ENCODE measurements around the gene ARID3B.
"Not testable (repeated sequence)": the region's sequence is repeated elsewhere in the genome, so short reads cannot be mapped to it uniquely, and the experiment has no call there.

The ARID3B gene, protein sequence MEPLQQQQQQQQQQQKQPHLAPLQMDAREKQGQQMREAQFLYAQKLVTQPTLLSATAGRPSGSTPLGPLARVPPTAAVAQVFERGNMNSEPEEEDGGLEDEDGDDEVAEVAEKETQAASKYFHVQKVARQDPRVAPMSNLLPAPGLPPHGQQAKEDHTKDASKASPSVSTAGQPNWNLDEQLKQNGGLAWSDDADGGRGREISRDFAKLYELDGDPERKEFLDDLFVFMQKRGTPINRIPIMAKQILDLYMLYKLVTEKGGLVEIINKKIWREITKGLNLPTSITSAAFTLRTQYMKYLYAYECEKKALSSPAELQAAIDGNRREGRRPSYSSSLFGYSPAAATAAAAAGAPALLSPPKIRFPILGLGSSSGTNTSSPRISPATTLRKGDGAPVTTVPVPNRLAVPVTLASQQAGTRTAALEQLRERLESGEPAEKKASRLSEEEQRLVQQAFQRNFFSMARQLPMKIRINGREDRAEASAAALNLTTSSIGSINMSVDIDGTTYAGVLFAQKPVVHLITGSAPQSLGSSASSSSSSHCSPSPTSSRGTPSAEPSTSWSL

DNA sequence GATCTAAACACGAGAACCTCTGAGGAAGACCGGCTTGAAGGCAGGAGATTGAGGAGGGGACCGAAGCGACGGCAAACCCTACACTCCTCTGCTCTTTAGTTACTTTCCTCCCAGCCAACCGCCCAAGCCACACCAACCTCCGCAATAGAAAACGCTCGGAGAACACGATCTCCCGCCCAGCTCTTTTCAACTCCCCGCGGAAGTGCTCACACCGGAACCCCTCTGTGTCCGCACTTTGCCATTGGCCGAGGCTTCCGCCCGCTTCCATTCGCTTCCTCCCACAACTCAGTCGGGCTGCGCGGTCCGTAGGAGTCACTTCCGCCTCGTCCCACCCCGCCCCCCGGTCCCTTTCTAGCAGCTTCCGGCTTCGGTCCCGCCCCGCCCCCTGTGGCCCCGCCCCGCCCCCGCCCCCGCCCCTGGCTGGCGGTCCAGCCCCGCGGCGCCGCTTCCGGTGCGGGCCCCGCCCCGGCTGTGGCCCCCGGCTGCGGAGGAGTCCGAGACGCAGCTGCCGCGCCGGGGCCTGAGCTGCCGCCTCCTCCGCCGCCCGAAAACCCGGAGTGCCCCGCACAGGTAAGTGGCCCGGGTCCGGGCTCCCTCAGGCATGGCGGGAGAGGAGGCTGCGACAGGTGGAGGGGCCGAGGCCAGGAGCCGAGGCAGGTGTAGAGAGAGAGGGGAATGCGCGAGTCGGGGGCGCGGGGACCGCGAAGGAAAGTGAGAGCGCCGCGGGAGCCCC lies at the start of gene ARID3B:
ARID3B (plus strand) TSS at position 460 of the 733 bp plus-strand sequence. CDS start 2,717 bp downstream, outside the sequence.
- peak; percentile 99 for DNase-seq (ENCODE audit: low read depth)

DNA sequence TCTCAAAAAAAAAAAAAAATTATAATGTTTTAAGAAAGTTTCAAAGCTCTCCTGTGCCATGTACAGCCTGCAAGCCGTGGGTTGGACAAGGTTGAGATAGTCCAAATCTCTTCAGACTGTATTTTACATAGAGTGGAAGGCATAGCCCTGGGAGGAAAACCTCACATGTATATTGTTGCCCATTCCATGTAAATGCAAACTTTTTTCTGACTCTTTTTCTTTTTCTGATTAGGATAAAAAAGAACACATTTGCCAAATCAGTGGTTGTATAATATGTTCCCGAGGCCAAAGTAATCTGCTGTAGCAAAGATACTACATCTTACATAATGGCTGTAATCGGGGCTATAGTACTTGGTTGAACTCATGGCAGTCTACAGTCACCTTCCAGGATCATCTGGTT lies 44.4 kb upstream of the ARID3B start:
- DNase-seq (ENCODE audit: low read depth) = no peak

GRCh38 chr15:74497584-74497983 lies 43.4 kb upstream of the ARID3B start:
- peak; percentile 46 for DNase-seq (ENCODE audit: low read depth)

DNA sequence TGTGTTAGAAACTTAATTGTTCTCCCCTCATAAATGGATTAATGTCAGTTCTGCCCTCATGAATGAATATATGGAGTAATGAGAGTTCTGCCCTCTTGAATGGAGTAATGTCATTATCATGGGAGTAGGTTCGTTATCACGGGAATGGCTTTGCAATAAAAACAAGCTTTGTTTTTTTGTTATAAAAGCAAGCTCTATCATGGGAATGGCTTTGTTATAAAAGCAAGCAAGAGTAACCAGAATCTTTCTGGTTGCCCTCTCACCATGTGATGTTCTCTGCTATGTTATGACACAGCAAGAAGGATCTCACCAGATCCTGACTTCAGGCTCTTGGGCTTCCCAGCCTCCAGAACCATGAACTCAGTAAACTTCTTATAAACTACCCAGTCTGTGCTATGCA lies 41.7 kb upstream of the ARID3B start:
- DNase-seq (ENCODE audit: low read depth) = no peak

GRCh38 chr15:74500401-74500800 lies 40.6 kb upstream of the ARID3B start:
- DNase-seq (ENCODE audit: low read depth) = no peak

- DNase-seq (ENCODE audit: low read depth) = no peak
Observed at GRCh38 chr15:74502301-74502700, 38.7 kb upstream of the ARID3B start.

DNA sequence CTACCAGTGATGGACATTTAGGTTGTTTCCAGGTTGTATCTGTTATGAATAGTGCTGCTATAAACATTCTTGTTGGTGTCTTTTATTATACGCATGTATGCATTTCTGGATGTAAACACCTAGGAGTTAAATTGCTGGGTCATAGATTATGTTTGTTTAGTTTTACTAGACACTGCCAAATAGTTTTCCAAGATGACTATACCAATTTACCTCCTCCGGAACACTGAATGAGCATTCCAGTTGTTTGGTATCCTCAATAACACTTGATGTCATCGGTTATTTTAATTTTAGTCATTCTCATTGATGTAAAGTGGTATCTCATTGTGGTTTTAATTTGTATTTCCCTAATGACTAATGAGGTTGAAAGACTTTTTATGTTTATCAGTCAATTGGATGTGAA lies 36.6 kb upstream of the ARID3B start:
- peak; percentile 29 for DNase-seq (ENCODE audit: low read depth)

- no peak for DNase-seq (ENCODE audit: low read depth)
Observed at GRCh38 chr15:74504836-74505235, 36.2 kb upstream of the ARID3B start.

DNA sequence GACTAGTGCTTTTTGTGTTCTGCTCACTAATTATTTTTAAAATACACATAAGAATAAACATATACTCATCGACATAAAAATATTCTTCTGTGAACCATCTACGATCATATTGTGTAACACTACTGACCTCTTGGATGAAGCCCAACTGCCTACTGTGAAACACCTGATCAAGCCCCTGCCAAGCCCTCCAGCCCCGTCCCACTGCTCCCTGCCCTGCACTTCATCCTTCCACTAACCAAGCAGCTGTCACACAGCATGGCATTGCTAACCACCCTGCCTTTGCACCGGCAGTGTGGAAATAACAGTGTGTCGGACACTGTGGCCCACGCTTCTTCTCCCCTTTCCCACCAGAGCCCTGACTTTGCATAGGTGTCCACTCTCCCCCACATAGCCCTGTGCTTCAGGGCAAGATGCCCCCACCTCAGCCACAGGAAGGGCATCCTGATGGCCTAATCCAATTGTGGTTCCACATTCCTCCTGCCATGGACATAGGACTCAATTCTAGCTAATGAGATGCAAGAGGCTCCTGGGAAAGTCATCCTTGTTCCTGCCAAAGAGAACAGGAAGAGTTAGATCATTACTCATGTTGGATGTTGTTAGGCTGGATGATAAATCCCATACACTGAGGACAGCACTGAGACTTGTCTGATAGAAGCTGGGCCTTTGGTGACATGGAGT lies 35.0 kb upstream of the ARID3B start:
- peak; percentile 75 for DNase-seq (ENCODE audit: low read depth)

DNA sequence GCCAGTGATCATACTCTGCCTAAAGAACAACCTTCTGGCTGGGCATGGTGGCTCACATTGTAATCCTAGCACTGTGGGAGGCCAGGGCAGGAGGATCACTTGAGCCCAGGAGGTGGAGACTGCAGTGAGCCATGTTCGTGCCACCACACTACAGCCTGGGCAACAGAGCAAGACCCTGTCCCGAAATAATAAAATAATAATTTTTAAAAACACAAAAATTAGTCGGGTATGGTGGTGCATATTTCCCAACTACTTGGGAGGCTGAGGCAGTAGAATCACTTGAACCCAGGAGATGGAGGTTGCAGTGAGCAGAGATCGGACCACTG lies 34.5 kb upstream of the ARID3B start:
- no peak for DNase-seq (ENCODE audit: low read depth)

DNA sequence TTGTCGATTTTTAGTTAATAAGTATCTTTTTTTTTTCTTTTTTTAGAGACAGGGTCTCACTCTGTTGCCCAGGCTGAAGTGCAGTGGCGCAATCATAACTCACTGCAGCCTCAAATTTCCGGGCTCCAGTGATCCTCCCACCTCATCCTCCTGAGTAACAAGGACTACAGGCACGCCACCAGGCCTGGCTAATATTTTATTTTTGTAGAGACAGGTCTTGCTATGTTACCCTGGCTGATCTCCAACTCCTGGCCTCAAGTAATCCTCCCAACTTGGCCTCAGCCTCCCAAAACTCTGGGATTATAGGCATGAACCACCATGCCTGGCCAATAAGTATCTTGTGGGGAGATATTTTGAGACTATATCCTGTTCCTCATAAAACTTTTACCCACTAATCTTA lies 29.4 kb upstream of the ARID3B start:
- DNase-seq (ENCODE audit: low read depth) = no peak

- DNase-seq (ENCODE audit: low read depth) = not testable (repeated sequence)
Observed at GRCh38 chr15:74514059-74514458, 27.0 kb upstream of the ARID3B start.

DNA sequence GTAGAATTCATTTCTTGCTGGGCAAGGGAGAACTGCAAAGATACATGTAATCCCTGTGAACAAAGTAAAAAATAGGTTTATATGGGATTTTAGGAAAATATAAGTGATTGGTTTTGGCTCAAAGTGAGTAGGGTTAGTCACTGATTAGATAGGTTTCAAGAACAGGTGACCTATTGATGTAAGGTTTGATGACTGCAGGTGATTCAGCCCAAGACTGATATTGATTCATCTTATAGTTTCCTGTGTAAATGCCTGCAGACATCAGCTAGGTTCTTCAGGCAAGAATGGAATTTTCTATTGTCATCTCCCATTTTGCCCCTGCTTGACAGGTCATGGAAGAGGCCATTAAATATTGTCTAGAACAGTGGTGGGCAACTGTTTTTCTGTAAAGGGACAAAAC lies 23.9 kb upstream of the ARID3B start:
- DNase-seq (ENCODE audit: low read depth) = no peak

GRCh38 chr15:74519311-74519710 lies 21.7 kb upstream of the ARID3B start:
- peak; percentile 46 for DNase-seq (ENCODE audit: low read depth)

DNA sequence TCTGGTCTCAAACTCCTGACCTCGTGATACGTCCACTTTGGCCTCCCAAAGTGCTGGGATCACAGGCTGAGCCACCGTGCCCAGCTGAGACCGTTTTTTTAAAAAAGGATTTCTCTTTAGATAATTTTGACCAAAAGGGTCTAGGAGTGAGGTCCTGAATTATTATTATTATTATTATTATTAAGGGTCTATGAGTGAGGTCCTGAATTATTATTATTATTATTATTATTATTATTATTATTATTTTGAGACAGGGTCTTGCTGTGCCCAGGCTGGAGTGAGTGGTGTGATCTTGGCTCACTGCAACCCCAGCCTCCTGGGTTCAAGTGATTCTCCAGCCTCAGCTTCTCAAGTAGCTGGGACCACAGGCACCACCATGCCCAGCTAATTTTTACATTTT lies 20.6 kb upstream of the ARID3B start:
- no peak for DNase-seq (ENCODE audit: low read depth)

DNA sequence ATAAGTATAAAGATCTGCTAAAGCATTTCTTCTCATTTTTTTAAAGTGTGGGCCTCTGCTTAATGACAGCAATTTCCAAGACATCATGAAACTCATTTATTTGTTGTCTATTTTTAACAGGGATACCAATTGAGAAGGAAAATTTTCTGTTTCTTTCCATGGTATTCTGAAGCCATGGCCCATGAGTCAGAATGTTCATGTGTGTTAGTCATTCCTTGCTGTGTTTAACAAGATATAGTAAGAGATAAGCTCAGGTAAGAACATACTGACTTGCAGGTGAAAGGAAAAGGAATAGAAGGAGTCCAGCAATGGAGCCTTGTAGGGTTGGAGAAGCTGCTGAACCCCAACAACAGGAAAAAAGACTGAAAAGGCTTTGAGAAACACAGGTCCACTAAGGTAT lies 17.0 kb upstream of the ARID3B start:
- DNase-seq (ENCODE audit: low read depth) = peak; percentile 73

DNA sequence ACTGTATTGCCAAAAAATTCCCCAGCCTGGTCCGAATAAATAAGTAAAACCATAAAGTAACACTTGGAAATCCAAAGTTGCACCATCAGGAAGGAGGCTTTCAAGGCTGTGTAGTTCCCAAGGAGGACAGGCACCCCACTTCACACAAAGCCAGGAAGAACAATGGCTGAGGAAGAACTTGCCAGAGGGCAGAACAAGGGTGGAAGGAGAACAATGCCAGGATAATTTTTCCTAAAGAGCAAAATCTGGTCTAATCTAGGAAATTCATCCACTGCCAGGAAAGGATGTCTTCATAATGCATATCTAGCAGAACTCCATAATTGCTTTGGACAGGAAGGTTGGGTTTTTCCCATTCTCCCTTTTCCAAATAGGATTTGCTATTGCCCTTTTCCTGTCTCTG lies 15.7 kb upstream of the ARID3B start:
- no peak for DNase-seq (ENCODE audit: low read depth)

DNA sequence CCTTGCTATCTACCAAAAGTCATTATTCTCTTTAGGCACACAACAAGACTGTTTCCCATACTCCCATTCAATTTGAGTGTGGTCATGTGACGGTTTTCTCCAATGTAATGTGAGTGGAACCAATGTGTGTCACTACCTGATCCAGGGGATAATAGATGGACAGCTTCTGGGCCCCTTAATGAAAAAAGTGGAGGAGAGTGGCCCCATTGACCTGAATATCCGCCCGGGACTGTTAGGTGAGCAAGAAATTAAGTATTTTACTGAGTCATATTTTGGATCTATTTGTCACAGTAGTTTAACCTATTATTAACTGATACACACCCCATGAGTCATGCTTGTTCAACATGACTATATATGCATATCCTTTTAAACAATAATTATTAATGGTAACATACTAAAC lies 15.1 kb upstream of the ARID3B start:
- peak; percentile 98 for DNase-seq (ENCODE audit: low read depth)

DNA sequence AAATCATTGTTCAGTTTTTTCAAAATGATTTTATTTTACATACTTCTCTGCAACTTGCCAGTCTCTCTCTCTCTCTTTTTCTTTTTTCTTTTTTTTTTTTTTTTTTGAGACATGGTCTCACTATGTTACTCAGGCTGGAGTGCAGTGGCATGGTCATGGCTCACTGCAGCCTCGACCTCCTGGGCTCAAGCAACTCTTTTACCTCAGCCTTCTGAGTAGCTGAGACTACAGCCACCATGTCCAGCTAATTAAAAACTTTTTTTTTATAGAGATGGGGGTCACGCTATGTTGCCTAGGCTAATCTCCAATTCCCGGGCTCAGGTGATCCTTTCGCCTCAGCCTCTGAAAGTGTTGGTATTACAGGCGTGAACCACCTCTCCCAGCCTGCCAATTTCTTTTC lies 12.1 kb upstream of the ARID3B start:
- no peak for DNase-seq (ENCODE audit: low read depth)

DNA sequence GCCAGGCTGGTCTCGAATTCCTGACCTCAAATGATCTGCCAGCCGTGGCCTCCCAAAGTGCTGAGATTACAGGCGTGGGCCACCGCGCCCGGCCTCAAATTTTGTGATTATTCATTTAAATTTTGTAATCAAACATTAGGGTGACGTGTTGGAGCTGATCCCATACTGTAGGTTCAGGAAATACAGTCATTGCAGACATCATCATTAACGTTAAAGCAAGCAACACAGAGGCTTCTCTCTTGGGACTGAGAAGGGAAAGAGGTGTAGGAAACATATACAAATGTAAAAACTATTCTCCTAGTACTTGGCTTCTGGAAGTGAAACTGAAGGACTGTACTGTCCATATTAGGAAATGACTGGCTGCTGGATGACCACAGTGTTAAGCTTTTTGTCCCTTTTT lies 11.1 kb upstream of the ARID3B start:
- peak; percentile 87 for DNase-seq (ENCODE audit: low read depth)

DNA sequence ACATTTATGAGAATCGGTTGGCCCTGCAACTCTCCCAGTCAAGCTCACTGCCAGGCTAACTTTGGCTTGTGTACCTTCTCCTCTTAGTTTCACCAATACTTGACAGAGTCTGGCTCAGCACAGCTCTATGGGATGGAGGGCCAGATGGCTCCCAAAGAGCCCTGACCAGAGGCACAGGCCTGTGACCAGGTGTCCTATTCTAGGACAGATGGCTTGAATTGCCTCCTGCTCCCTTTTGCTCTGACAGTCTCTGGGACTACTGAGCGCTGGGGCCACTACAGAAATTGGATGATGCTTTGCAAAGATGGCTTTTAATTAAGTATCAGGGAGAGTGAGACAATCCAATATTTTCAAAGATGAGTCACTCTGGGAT lies 10.3 kb upstream of the ARID3B start:
- no peak for DNase-seq (ENCODE audit: low read depth)

- DNase-seq (ENCODE audit: low read depth) = peak; percentile 98
Observed at GRCh38 chr15:74531144-74531811, 9.7 kb upstream of the ARID3B start.

Data from ELR (cell line).